GM12864 (cell line): ENCODE data around the gene EDRF1.

Experiments
- DNase-seq: peaks from one replicate; pipeline ENCODE4 v3.0.0-alpha.2; 2011; ENCODE audit warnings: low read depth
- H3K4me3 ChIP-seq: 2 replicates; pipeline ENCODE4 v1.5.1; 2011; ENCODE audit warnings: mild to moderate bottlenecking, low read depth, low read length, control low read depth
- CTCF ChIP-seq: IDR thresholded peaks from 2 replicates; pipeline ENCODE4 v1.5.1; 2011; ENCODE audit warnings: low read depth, mild to moderate bottlenecking, moderate library complexity, low read length, control low read depth, inconsistent platforms; ENCODE audit errors: missing control alignments

EDRF1 gene

GRCh38 chr10:125773687-125774543 lies 54.4 kb downstream of the EDRF1 start:
- H3K4me3 ChIP-seq, result no peak overlapping the region
- no peak for TF ChIP-seq CTCF
- no peak for DNase-seq

- no peak for DNase-seq
- TF ChIP-seq CTCF, result no peak
- no peak overlapping the region for H3K4me3 ChIP-seq
Observed at GRCh38 chr10:125774581-125775191, 55.2 kb downstream of the EDRF1 start.

- no peak for TF ChIP-seq CTCF
- H3K4me3 ChIP-seq, result no peak within 1 kb of the TSS
- no peak for DNase-seq
Observed at GRCh38 chr10:125775491-125776106, 56.1 kb downstream of the EDRF1 start, which contains the start of gene MMP21. TSS of gene MMP21 (minus strand) at chr10:125775821. CDS start at chr10:125775821, 0 bp downstream.

- no peak for TF ChIP-seq CTCF
- DNase-seq, result no peak
- H3K4me3 ChIP-seq, result no peak overlapping the region
Observed at GRCh38 chr10:125777806-125778205, 58.3 kb downstream of the EDRF1 start.

DNA sequence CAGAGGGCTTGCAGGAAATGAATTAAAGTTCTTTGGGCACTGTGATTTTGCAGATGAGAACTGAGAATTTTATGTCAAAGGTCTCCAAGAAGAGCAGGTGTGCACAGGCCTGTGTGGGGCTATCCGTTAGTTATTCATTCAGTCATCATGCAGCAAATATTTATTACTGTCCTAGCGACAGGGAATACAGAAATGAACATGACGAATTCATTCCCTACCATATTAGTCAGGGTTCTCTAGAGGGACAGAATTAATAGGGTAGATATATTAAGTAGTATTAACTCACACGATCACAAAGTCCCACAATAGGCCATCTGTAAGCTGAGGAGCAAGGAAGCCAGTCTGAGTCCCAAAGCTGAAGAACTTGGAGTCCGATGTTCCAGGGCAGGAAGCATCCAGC lies 59.0 kb downstream of the EDRF1 start:
- no peak for TF ChIP-seq CTCF
- no peak overlapping the region for H3K4me3 ChIP-seq
- DNase-seq, result no peak

GRCh38 chr10:125779403-125780327 lies 60.2 kb downstream of the EDRF1 start:
- TF ChIP-seq CTCF, result no peak
- no peak overlapping the region for H3K4me3 ChIP-seq
- no peak for DNase-seq
